Activated CD4-positive, alpha-beta T cell treated with anti-CD3 and anti-CD28 coated beads for 1 hour (primary cell): ENCODE results near the gene SLC38A1.
"Not testable (repeated sequence)": the region's sequence is repeated elsewhere in the genome, so short reads cannot be mapped to it uniquely, and the experiment has no call there.

Experiments used
- DNase-seq: peaks from one replicate; pipeline ENCODE4 v3.0.0-alpha.2; 2020

Gene SLC38A1

DNA sequence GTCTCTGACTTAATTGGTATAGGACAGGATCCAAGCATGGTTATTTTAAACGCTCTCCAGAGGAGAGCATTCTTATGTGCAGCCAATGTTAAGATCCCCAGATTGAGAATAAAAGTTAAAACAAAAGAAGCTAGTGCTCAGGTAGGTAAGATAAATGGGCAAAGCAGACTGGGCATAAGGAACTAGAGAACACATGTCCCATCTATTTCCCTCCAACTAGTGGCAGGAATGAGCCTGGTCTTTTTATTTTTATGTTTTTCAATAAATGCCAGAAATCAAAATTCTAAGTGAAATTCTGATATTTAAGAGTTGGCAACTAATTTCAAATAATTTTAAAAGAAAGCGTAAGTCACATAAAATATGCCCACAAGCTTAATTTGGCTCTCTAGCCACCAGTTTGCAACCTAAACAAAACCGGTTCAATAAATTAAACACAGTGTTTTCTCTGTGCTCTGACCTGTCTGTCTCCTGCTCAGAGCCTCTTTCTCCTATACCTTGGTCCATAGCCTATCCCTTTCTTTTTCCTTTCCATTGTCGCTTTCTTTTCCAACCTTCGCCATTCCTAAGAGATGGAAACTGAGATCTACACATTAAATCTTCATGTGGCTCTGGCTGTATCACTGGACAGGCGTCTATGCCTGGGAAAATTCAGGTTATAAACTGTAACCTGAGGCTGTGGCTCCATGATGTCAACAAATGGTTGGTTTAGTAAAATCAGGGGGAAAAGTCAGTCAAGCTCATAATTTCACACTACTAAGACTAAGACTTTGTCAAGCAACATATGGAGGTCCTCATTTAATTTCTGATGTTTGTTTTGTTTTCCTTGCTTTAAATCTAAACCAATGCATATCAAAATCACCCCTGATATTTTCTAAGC is 5.5 kb downstream of the SLC38A1 start:
- no peak for DNase-seq

DNA sequence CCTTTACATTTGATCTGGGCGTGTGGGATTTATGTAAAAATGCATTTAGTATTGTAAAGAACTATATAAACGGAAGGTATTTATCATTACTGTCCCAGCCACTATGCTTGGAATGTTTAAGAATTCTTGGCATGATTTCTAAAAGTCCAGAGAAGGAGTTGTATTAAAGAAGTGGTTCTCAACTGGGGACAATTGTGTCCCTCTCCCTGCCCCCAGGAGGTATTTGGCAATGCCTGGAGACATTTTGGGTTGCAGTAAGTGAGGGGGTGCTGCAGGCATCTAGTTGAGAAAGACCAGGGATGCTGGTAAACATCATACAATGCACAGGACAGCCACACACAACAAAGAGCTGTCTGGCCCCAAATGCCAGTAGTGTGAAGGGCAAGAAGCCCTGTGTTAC is 7.2 kb downstream of the SLC38A1 start:
- no peak for DNase-seq

DNA sequence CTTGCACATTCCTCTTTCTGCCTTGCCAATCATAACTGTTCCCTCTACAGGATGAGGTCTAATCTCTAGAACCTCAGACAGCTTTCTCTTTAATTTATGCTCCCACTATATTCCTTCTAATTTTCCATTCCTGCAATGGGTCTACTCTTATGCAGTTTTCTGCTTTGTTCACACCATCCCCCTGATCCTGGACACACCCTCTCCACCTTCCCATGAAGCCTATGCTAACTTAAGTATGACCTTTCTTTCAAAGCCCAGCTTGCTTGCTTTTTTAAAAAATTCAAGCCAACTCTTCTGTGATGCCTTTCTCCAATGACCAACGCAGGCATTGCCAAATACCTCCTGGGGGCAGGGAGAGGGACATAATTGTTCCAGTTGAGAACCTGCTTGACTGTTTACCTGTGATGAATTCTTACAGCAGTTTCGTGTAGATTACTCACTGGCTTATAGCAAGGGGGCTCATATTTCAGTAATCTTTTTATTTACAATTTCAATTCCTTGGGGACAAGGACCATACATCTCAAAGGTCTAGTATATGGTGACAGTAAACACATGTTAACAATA is 7.8 kb downstream of the SLC38A1 start:
- no peak for DNase-seq

- no peak for DNase-seq
Observed at GRCh38 chr12:46260124-46260912, 8.5 kb downstream of the SLC38A1 start.

- no peak for DNase-seq
Observed at GRCh38 chr12:46259713-46260112, 9.1 kb downstream of the SLC38A1 start.

- DNase-seq, result no peak
Observed at GRCh38 chr12:46259071-46259470, 9.8 kb downstream of the SLC38A1 start.

DNA sequence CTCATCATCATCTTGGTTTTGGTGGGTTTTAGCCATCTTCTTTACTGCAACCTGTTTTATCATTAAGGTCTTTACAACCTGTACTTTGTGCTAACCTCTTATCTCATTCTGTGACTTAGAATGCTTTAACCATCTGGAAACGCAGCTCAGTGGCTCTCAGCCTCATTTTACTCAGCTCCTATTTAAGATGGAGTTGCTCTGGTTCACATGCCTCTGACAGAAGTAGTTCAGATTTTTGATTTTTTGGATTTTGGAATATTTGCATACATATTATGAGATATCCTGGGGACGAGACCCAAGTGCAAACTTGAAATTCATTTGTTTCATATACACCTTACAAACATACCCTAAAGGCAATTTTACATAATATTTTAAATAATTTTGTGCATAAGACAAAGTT is 10.7 kb downstream of the SLC38A1 start:
- no peak for DNase-seq

- no peak for DNase-seq
Observed at GRCh38 chr12:46256942-46257341, 11.9 kb downstream of the SLC38A1 start.

DNA sequence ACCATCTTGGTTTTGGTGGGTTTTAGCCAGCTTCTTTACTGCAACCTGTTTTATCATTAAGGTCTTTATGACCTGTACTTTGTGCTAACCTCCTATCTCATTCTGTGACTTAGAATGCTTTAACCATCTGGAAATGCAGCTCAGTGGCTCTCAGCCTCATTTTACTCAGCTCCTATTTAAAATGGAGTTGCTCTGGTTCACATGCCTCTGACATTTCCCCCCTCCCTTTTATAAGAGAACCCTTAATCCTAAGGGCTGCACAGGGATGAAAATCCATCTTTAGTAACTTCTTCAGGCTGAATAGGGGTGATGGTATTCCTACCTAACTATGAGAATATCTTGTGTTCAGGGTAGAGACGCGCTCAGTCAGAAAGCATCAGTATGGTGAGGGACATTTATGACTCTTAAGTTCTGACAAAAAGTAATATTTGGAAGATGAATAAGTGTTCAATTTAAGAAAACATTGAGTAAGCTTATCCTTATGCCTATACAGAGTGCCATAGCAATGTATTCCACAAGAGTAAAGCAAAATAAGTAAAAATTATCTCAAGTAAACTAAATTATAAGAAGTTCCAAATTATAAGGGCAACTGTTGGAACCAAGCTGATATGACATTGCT is 15.2 kb downstream of the SLC38A1 start:
- DNase-seq, result no peak

DNA sequence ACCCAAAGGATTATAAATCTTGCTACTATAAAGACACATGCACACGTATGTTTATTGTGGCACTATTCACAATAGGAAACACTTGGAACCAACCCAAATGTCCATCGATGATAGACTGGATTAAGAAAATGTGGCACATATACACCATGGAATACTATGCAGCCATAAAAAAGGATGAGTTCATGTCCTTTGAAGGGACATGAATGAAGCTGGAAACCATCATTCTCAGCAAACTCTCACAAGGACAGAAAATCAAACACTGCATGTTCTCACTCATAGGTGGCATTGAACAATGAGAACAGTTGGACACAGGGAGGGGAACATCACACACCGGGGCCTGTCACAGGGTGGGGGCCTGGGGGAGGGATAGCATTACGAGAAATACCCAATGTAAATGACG is 16.8 kb downstream of the SLC38A1 start:
- not testable (repeated sequence) for DNase-seq

GRCh38 chr12:46249960-46250359 is 18.9 kb downstream of the SLC38A1 start:
- not testable (repeated sequence) for DNase-seq

GRCh38 chr12:46246021-46246700 is 22.7 kb downstream of the SLC38A1 start:
- no peak for DNase-seq

- DNase-seq, result no peak
Observed at GRCh38 chr12:46244997-46245396, 23.8 kb downstream of the SLC38A1 start.

- DNase-seq, result no peak
Observed at GRCh38 chr12:46244273-46244915, 24.4 kb downstream of the SLC38A1 start.

- DNase-seq, result no peak
Observed at GRCh38 chr12:46242569-46242968, 26.3 kb downstream of the SLC38A1 start.

DNA sequence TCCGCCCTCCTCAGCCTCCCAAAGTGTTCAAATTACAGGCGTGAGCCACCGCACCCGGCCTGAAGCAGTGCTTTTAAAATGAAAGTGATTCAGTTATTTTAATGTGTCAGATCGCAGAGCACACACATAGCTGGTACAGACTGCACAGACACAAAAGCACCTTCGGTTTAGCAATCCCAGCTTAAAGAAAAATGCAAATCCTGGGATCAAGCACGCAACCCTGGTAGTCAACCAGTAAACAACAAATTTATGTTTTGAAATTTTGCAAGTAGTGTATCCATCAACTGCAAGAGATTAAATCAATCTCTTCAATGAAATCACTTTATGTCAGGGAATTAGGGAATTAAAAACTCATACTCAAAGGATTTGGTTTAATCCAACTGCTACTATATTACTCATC is 28.4 kb downstream of the SLC38A1 start:
- DNase-seq, result no peak

DNA sequence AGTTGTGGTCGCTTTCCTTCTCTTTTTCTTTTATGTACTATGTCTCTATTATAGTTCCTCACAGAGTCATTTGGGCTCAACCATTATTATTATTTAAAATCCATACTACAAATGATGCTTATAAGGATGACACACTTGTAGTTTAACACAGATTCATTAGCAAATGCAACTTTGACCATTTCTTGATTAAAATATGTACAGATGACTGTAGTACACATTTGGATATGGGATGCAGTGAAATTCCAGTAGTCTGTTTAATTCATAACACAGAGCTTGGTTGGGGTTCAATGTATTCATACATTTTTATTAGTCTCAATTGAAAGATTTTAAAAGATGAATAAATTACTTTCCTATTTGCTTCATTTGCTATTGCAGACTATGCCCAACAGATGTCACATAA is 30.0 kb downstream of the SLC38A1 start:
- no peak for DNase-seq

- DNase-seq, result no peak
Observed at GRCh38 chr12:46237371-46238045, 31.3 kb downstream of the SLC38A1 start.

DNA sequence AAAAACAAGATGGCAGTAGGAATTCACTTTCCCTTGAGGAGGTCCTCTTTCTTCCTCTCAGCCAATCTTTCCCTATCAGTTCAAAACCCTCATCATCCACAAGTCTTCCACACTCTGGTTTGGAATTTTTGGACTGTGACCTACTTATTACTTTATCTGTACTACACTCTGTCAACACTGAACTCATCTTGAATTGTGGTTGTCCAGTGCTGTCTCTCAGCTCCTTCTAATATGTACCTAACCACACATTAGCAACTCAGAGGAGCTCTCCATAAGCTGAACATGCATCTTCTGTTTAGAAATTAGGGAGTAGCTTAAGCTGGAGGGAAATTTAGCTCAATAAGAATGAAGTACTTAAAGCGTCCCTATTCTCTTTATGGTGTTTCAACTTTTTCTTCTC is 34.8 kb downstream of the SLC38A1 start:
- no peak for DNase-seq

GRCh38 chr12:46233423-46233822 is 35.4 kb downstream of the SLC38A1 start:
- no peak for DNase-seq

- no peak for DNase-seq
Observed at GRCh38 chr12:46230983-46231382, 37.9 kb downstream of the SLC38A1 start.

GRCh38 chr12:46230306-46230705 is 38.5 kb downstream of the SLC38A1 start:
- no peak for DNase-seq
